SU-DHL-6 (cell line): ENCODE results near the gene PSG2.
"Not testable (repeated sequence)": the region's sequence is repeated elsewhere in the genome, so short reads cannot be mapped to it uniquely, and the experiment has no call there.

Experiments used
- H2AFZ ChIP-seq: fragments of 200-600 bp; sonication (generic); 2 replicates; pipeline ENCODE4 v1.6.1; 2014; ENCODE audit warnings: low read depth, mild to moderate bottlenecking, moderate library complexity, mixed read lengths, antibody characterized with exemption, low read length; ENCODE audit not compliant: severe bottlenecking
- H3F3A ChIP-seq: fragments of 200-600 bp; shearing (Covaris generic); 2 replicates; pipeline ENCODE4 v1.6.0; 2016; ENCODE audit warnings: antibody characterized with exemption, mild to moderate bottlenecking; ENCODE audit not compliant: insufficient read depth
- H3K27ac ChIP-seq: fragments of 200-600 bp; sonication (generic); 2 replicates; pipeline ENCODE4 v1.5.1; 2016; ENCODE audit warnings: low read depth, mild to moderate bottlenecking, low read length, moderate library complexity, mixed read lengths
- H3K27me3 ChIP-seq: fragments of 200-600 bp; sonication (generic), shearing (Covaris generic); 2 replicates; pipeline ENCODE4 v1.6.0; 2014; ENCODE audit warnings: mild to moderate bottlenecking, low read length
- H3K36me3 ChIP-seq: fragments of 200-600 bp; sonication (generic); 2 replicates; pipeline ENCODE4 v1.6.1; 2014; ENCODE audit warnings: mild to moderate bottlenecking, low read length, mixed read lengths
- H3K4me2 ChIP-seq: fragments of 300-600, 200-600 bp; shearing (Covaris generic), sonication (generic); 2 replicates; pipeline ENCODE4 v1.6.0; 2014; ENCODE audit warnings: low read length, low read depth, mild to moderate bottlenecking; ENCODE audit not compliant: poor library complexity, severe bottlenecking
- H3K4me3 ChIP-seq: fragments of 200-600 bp; sonication (generic); 2 replicates; pipeline ENCODE4 v1.5.1; 2014; ENCODE audit warnings: antibody characterized with exemption, low read length, mild to moderate bottlenecking, mixed read lengths; ENCODE audit not compliant: insufficient read depth, poor library complexity, severe bottlenecking
- H3K79me2 ChIP-seq: fragments of 200-600 bp; sonication (generic); 2 replicates; pipeline ENCODE4 v1.6.1; 2014; ENCODE audit warnings: mild to moderate bottlenecking, low read length, moderate library complexity; ENCODE audit not compliant: insufficient read depth
- H3K9ac ChIP-seq: fragments of 200-600 bp; sonication (generic); 2 replicates; pipeline ENCODE4 v1.7.0; 2014; ENCODE audit warnings: mild to moderate bottlenecking, low read length
- H3K9me2 ChIP-seq: fragments of 200-600 bp; sonication (generic); replicated peaks from 2 replicates; pipeline ENCODE4 v1.6.1; 2014; ENCODE audit warnings: low read length; ENCODE audit not compliant: insufficient read depth
- H3K9me3 ChIP-seq: fragments of 200-600 bp; sonication (generic); 2 replicates; pipeline ENCODE4 v1.6.1; 2014; ENCODE audit warnings: low read length, mixed read lengths; ENCODE audit not compliant: insufficient read depth
- H4K20me1 ChIP-seq: fragments of 200-600 bp; sonication (generic); 2 replicates; pipeline ENCODE4 v1.6.1; 2014; ENCODE audit warnings: low read depth, mild to moderate bottlenecking, antibody characterized with exemption, low read length, moderate library complexity, mixed read lengths
- EZH2phosphoT487 ChIP-seq: fragments of 200-600 bp; sonication (generic), shearing (Covaris generic); conservative IDR thresholded peaks from 2 replicates; pipeline ENCODE4 v1.6.1; 2018; ENCODE audit warnings: mild to moderate bottlenecking, antibody characterized with exemption, low read length, moderate library complexity, mixed read lengths
- TF ChIP-seq, protein P1 (sequence below): fragments of 200-600 bp; sonication (generic); IDR thresholded peaks from one replicate; pipeline ENCODE4 v1.5.1; 2017; ENCODE audit warnings: antibody characterized with exemption, mild to moderate bottlenecking, low read length, moderate library complexity; ENCODE audit not compliant: insufficient read depth, poor library complexity, severe bottlenecking

Gene PSG2

DNA sequence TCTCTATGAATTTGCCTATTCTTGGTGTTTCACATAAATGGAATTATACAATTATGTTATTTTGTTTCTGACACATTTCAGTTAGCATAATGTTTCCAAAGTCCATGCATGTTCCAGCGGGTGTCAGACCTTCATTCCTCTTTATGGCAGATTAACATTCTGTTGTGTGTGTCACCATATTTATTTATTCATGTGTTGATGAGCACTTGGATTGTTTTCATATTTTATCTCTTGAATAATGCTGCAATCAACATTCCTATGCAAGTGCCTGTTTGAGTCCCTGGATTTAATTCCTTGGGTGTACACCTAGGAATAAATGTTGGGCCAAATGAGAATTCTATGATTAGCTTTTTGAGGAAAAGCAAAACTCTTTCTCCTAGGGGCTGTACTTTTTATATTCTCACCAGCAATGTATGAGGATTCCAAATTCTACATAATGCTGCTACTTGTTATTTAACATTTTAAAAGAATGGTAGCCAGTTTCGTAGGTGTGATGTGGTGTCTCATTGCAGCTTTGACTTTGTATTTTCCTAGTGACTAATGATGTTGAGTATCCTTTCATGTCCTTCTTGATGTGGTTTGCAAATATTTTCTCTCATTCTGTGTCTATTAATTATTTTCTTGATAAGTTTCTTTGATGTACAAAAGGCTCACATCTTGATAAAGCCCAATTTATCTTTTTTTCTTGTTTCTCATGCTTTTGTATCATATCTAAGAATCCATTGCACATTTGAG is 3.5 kb upstream of the PSG2 start:
- H3K27ac ChIP-seq, H3K79me2 ChIP-seq, H3K4me2 ChIP-seq, H3F3A ChIP-seq, H3K27me3 ChIP-seq, H3K9ac ChIP-seq, H3K36me3 ChIP-seq, H3K4me3 ChIP-seq, H2AFZ ChIP-seq, H4K20me1 ChIP-seq, H3K9me3 ChIP-seq, H3K9me2 ChIP-seq: not testable (repeated sequence)

DNA sequence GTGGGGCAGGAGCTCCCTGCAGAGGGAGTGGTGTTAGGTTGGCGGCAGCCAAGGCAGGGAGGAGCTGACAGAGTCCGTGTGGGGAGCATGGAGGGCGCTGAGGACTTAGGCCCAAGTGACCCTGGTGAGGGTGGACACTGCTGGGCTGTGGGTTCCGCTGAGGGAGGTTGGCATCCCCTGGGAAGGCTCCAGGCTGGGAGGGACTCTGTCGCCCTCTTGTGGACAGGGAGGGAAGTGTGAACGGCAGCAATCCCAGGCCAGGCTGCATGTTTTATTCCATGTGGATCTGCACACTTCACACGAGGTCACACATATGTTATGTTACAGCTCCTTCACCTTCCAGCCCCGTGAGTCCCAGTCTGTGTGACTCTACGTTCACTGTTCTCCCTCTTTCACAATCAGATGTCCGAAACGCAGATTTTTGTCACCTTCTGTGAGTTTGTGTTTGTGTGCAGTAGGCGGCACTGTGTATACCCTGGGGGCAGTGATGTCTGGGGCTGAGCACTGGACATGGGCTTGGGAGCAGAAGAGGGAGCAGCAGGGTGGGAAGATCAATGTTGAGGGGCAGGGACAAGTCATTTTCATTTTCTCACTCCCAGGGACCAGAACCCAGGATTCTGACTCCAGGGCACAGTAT is 1.8 kb upstream of the PSG2 start:
- not testable (repeated sequence) for H3K9me3 ChIP-seq, H2AFZ ChIP-seq, H4K20me1 ChIP-seq, H3K79me2 ChIP-seq, H3K27ac ChIP-seq, H3K9me2 ChIP-seq, H3F3A ChIP-seq, H3K9ac ChIP-seq, H3K27me3 ChIP-seq, H3K4me3 ChIP-seq, H3K36me3 ChIP-seq, H3K4me2 ChIP-seq
- TF ChIP-seq, protein P1, sequence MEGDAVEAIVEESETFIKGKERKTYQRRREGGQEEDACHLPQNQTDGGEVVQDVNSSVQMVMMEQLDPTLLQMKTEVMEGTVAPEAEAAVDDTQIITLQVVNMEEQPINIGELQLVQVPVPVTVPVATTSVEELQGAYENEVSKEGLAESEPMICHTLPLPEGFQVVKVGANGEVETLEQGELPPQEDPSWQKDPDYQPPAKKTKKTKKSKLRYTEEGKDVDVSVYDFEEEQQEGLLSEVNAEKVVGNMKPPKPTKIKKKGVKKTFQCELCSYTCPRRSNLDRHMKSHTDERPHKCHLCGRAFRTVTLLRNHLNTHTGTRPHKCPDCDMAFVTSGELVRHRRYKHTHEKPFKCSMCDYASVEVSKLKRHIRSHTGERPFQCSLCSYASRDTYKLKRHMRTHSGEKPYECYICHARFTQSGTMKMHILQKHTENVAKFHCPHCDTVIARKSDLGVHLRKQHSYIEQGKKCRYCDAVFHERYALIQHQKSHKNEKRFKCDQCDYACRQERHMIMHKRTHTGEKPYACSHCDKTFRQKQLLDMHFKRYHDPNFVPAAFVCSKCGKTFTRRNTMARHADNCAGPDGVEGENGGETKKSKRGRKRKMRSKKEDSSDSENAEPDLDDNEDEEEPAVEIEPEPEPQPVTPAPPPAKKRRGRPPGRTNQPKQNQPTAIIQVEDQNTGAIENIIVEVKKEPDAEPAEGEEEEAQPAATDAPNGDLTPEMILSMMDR = peak; percentile 36

DNA sequence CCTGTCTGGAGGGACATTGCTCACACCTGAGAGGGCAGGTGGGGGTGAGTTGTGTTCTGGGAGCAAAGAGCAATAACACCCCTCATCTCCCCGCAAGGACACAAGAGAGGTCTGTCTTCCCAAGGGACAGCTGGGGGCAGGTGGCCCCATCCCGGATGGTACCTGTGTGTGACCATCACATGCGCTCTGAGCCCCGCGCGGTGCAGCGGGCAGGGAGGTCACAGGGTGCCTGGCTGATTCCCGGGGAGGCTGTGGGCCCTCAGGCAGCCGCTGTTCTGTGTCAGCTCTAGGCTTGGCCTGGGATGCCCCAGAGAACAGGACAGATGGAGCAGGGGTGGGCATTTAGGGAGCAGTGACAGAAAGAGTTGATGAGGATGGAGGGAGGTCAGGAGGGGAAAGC is 1.2 kb upstream of the PSG2 start:
- not testable (repeated sequence) for H4K20me1 ChIP-seq, H3K4me3 ChIP-seq, H3K79me2 ChIP-seq, H3K27ac ChIP-seq, H3K4me2 ChIP-seq, H3K9ac ChIP-seq, H3K27me3 ChIP-seq, H3K9me3 ChIP-seq, H3K36me3 ChIP-seq, H3F3A ChIP-seq, H2AFZ ChIP-seq, H3K9me2 ChIP-seq

DNA sequence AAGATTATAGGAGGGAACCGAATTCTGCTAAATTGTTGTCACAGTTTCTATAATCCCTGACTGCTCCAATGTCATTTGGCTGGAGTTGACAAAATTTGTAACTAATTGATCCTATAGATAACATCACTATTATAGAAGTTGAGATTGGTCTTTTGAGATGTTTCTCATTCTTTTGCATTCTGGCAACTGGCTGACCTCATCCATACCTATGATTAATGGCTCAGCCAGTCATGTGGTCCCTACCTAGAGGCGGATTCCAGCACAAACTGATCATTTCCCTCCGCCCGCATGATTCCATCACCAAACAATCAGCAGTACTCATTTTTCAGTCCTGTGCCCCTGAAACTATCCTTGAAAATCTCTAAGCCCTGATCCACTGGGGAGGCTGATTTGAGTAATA is 4.2 kb downstream of the PSG2 start:
- H3F3A ChIP-seq = no peaks in the 10 kb centered on the region
- no peaks in the 10 kb centered on the region for H4K20me1 ChIP-seq
- no peaks in the 10 kb centered on the region for H3K36me3 ChIP-seq
- H3K27me3 ChIP-seq = no peaks in the 10 kb centered on the region
- H3K9ac ChIP-seq = no peak overlapping the region
- H3K27ac ChIP-seq = no peak overlapping the region
- H3K4me3 ChIP-seq = no peak overlapping the region
- TF ChIP-seq EZH2phosphoT487 = no peak
- TF ChIP-seq, protein P1 = no peak
- H3K79me2 ChIP-seq = no peaks in the 10 kb centered on the region
- no peaks in the 10 kb centered on the region for H3K9me2 ChIP-seq
- no peaks in the 10 kb centered on the region for H3K9me3 ChIP-seq
- no peak overlapping the region for H3K4me2 ChIP-seq
- H2AFZ ChIP-seq = no peak overlapping the region

DNA sequence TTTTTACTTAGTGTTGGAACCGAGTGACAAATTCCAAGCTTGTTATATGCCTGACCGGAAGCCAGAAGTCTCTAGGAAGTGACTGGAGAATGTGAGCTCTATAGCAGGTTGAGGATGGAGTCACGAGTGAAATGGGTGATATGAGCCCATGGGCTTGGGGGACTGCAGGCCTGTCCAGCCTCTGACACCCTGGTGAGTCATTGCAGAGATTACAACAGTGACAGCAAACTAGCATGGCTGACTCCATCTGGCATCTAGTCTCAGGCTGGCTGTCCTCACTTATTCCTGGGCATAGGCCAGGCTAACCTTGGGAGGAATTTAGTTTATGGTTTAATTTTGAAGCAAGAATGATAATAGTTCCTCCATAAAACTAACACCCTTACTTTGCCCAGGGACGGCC is 4.6 kb downstream of the PSG2 start:
- not testable (repeated sequence) for H3K9me2 ChIP-seq, H3K36me3 ChIP-seq, H3K27ac ChIP-seq, H3K27me3 ChIP-seq, H3K9ac ChIP-seq, H2AFZ ChIP-seq, H3K4me2 ChIP-seq, H3K9me3 ChIP-seq, H4K20me1 ChIP-seq, H3K4me3 ChIP-seq, H3K79me2 ChIP-seq, H3F3A ChIP-seq

DNA sequence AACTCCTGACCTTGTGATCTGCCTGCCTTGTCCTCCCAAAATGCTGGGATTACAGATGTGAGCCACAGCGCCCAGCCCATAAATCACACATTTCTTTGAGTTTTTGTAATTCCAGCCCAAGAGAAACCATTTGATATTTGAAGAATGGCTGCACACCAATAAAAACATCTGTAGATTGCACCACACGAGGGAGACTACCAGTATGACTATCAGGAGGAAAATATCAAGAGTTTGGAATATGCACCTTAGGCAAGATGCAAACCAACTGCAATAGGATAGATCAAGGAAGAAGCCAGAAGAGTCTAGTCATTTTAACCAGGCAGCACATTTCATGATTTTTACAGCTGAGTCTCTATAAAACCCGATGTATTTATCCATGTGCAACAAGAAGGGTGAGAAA is 20.1 kb downstream of the PSG2 start:
- H3K79me2 ChIP-seq, H3K9ac ChIP-seq, H3F3A ChIP-seq, H3K4me3 ChIP-seq, H2AFZ ChIP-seq, H3K4me2 ChIP-seq, H4K20me1 ChIP-seq, H3K9me3 ChIP-seq, H3K9me2 ChIP-seq, H3K27ac ChIP-seq, H3K27me3 ChIP-seq, H3K36me3 ChIP-seq: not testable (repeated sequence)
